Activated T-cell treated with anti-CD3 and anti-CD28 coated beads, Interleukin-2, amount 50 U/mL, for 72 hours (primary cell): ENCODE measurements around the gene COG3. TPM values are rescaled to one million over a fixed set of nuclear protein-coding genes. Genes with fewer than 3 reads are reported as not detected.

Experiments used
- ATAC-seq, 2 donors: fragments of 150-1000 bp; cut with Tn5 transposase; replicated peaks in 1 of 2; 2 replicates each; pipeline ENCODE4 v1.10.0; 2021; ENCODE audit warnings: moderate library complexity in 2 of 2, mild to moderate bottlenecking in 1 of 2
- DNase-seq, 2 donors: peaks; one replicate each; pipeline ENCODE4 v3.0.0; 2021 to 2022; ENCODE audit warnings: mixed read lengths in 1 of 2
- H3K27ac Mint-ChIP-seq: one replicate; pipeline ENCODE4 v1.8.0; 2022; ENCODE audit warnings: mild to moderate bottlenecking, moderate library complexity, mixed read lengths
- H3K27me3 Mint-ChIP-seq: one replicate; pipeline ENCODE4 v1.8.0; 2022; ENCODE audit warnings: low read depth, mixed read lengths
- H3K36me3 Mint-ChIP-seq, 2 donors: one replicate each; pipeline ENCODE4 v1.8.0; 2022; ENCODE audit warnings: mixed read lengths in 2 of 2, mild to moderate bottlenecking in 1 of 2; ENCODE audit not compliant: insufficient read depth in 2 of 2
- H3K4me1 Mint-ChIP-seq: one replicate; pipeline ENCODE4 v1.8.0; 2022; ENCODE audit warnings: low read depth, mixed read lengths
- H3K4me3 Mint-ChIP-seq, 2 donors: one replicate each; pipeline ENCODE4 v1.8.0; 2022; ENCODE audit warnings: mild to moderate bottlenecking in 2 of 2, mixed read lengths in 2 of 2, moderate library complexity in 2 of 2
- H3K9me3 Mint-ChIP-seq, 2 donors: one replicate each; pipeline ENCODE4 v1.8.0; 2022; ENCODE audit warnings: mixed read lengths in 2 of 2
- total RNA-seq, 2 donors: library from RNA; stranded (reverse); gene quantifications; one replicate each; pipeline ENCODE4 v1.2.3, GENCODE V29; 2022

The COG3 gene
- total RNA-seq, 2 donors from 2014 or later: 28.0 to 29.8 TPM

GRCh38 chr13:45492538-45492937, 27.8 kb downstream of the COG3 start:
- Mint-ChIP-seq H3K36me3 (peaks cover 3 to 9% of the 10 kb centered on the region in 2 donors), H3K4me3 (no peak overlapping the region), H3K9me3 (no peaks in the 10 kb centered on the region), H3K27me3 (no peaks in the 10 kb centered on the region), H3K4me1 (peaks cover 4% of the 10 kb centered on the region), H3K27ac (no peak overlapping the region)
- DNase-seq: no peak
- no peak for ATAC-seq

- peak overlapping the region; percentile 70 for H3K27ac Mint-ChIP-seq
- DNase-seq (no peak), ATAC-seq (no peak)
- H3K4me3 Mint-ChIP-seq: no peak overlapping the region
- H3K4me1 Mint-ChIP-seq: peaks cover 16% of the 10 kb centered on the region
- no peaks in the 10 kb centered on the region for H3K27me3 Mint-ChIP-seq
- no peaks in the 10 kb centered on the region for H3K9me3 Mint-ChIP-seq
- peaks cover 5 to 21% of the 10 kb centered on the region in 2 donors for H3K36me3 Mint-ChIP-seq
These were observed 32.2 kb downstream of the COG3 start for GRCh38 chr13:45496942-45497341.

DNA sequence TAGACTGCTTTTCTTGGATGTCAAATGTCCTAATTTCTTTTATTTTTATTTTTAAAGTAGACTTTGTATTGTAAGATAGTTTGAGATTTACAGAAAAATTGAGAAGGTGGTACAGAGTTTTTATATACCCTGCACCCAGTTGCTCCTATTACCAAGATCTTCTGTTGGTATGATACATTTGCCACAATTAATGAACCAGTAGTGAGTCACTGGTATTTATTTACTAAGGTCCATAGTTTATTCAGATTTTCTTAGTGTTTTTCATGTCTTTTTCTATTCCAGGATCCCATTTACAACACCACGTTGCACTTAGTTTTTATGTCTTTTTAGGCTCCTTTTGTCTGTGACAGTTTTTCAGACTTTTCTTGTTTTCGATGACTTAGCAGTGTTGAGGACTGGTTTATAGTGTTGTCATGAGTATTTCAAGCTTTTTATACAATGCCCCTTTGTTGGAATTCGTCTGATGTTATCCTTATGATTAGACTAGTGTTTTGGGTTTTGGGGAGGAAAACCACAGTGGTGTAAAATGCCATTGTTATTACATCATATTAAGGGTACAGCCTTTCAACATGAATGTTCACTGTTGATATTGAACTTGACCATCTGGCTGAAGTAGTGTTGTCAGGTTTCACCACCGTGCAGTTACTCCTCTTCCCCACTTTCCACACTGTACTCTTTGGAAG, 35.9 kb downstream of the COG3 start:
- H3K4me3 Mint-ChIP-seq: no peak overlapping the region
- H3K4me1 Mint-ChIP-seq: peaks cover 13% of the 10 kb centered on the region
- peak overlapping the region; percentile 71 for H3K27ac Mint-ChIP-seq
- H3K27me3 Mint-ChIP-seq: no peaks in the 10 kb centered on the region
- H3K9me3 Mint-ChIP-seq: no peaks in the 10 kb centered on the region
- DNase-seq (no peak), ATAC-seq (no peak)
- peaks cover 10 to 30% of the 10 kb centered on the region in 2 donors for H3K36me3 Mint-ChIP-seq

DNA sequence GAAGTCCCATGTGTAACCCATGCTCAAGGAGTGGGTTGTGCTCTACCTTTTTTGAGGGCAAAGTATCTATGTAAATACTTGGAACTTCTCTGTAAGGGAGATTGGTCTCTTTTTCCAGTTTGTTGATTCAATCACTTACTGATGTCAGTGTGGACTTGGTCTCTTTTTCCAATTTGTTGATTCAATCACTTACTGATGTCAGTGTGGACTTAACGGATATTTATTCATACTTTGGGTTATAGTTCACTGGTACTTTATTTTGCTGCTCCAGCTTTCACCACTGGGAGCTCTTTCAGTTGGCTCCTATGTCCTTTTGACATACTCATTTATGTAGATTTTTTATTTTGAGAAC, 36.4 kb downstream of the COG3 start:
- no peak for ATAC-seq
- Mint-ChIP-seq H3K4me1 (peaks cover 13% of the 10 kb centered on the region), H3K27ac (peak overlapping the region; percentile 71), H3K9me3 (no peaks in the 10 kb centered on the region), H3K36me3 (peaks cover 11 to 33% of the 10 kb centered on the region in 2 donors), H3K4me3 (no peak overlapping the region), H3K27me3 (no peaks in the 10 kb centered on the region)
- no peak for DNase-seq

DNA sequence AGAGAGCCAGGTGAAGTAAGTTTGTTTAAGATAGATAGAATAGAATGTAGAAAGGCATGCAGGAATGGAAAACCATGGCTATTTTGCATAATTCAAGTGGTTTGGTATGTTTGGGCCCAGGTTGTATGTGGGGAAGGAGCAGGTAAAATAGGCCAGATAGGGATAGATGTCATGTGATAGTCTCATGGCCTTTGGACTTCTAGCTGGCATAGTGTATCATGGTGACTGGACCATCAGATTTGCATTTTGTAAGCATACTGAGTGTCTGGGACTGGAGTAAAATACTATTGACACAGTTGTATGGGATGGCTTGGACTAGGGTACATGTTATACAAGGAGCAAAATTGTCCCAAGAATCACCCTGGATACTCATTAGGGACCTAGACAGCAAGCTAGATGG, 38.9 kb downstream of the COG3 start:
- DNase-seq: no peak
- Mint-ChIP-seq H3K4me1 (peaks cover 13% of the 10 kb centered on the region), H3K9me3 (no peaks in the 10 kb centered on the region), H3K27me3 (no peaks in the 10 kb centered on the region), H3K4me3 (no peak overlapping the region), H3K36me3 (peaks cover 7 to 27% of the 10 kb centered on the region in 2 donors), H3K27ac (no peak overlapping the region)
- ATAC-seq: no peak

DNA sequence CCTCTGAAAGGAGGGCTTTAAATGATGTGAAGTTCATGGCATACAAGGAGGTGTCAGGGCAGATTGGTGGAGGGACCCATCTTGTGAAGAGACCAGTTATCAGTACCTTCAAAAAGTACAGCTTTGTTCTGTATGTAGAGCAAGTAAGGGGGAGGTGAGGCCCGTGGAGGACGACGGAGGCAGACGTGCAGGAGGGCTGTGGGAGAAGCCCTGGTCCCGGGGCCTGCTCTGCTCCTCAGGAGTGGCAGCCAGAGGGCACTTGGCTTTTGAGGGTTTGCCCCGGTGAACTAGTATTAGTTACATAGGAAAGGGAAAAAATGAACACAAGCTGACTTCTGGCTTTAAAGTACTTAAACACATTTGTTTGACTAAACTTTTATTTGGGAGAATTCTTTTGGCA, 42.1 kb downstream of the COG3 start:
- ATAC-seq: no peak
- peaks cover 7 to 24% of the 10 kb centered on the region in 2 donors for H3K36me3 Mint-ChIP-seq
- H3K27me3 Mint-ChIP-seq: no peaks in the 10 kb centered on the region

GRCh38 chr13:45508776-45509175, 44.0 kb downstream of the COG3 start:
- no peaks in the 10 kb centered on the region for H3K4me1 Mint-ChIP-seq
- no peak overlapping the region for H3K27ac Mint-ChIP-seq
- peaks cover 2 to 16% of the 10 kb centered on the region in 2 donors for H3K36me3 Mint-ChIP-seq
- no peaks in the 10 kb centered on the region for H3K9me3 Mint-ChIP-seq
- H3K27me3 Mint-ChIP-seq: no peaks in the 10 kb centered on the region
- ATAC-seq (no peak), DNase-seq (no peak)
- H3K4me3 Mint-ChIP-seq: no peak overlapping the region

More for the DNA sequence above, 42.1 kb downstream of the COG3 start:
- no peak overlapping the region for H3K27ac Mint-ChIP-seq
- H3K9me3 Mint-ChIP-seq: no peaks in the 10 kb centered on the region
- no peak overlapping the region for H3K4me3 Mint-ChIP-seq
- no peaks in the 10 kb centered on the region for H3K4me1 Mint-ChIP-seq
- no peak for DNase-seq

DNA sequence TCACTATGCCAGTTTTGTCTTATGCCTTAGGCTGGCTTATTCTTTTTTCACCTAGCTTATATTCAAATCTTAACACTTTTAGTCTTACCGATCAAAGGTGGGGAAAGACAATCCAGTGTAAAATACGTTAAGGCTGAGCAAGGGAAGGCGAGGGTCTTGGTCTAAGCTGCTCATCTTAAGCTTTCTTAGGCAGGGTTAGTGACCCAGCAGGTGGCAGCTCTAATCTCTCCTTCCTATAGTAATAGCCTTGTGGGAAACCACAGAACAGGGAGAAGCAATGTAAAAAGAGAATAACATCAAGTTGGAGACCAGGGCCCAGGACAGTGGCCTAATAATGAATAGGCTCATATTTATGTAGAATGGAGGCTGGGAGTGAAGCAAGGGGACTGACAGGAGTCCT, 45.9 kb downstream of the COG3 start:
- peaks cover 2 to 15% of the 10 kb centered on the region in 2 donors for H3K36me3 Mint-ChIP-seq

GRCh38 chr13:45511310-45512097, 46.8 kb downstream of the COG3 start:
- peak; percentile 65 to 68 for ATAC-seq
- peak; percentile 30 to 44 for DNase-seq
- H3K4me1 Mint-ChIP-seq: peaks cover 5% of the 10 kb centered on the region
- no peaks in the 10 kb centered on the region for H3K27me3 Mint-ChIP-seq
- H3K27ac Mint-ChIP-seq: peak overlapping the region; percentile 51
- peaks cover 0 to 12% of the 10 kb centered on the region in 2 donors for H3K36me3 Mint-ChIP-seq
- H3K9me3 Mint-ChIP-seq: no peaks in the 10 kb centered on the region
- no peak overlapping the region for H3K4me3 Mint-ChIP-seq

More for the DNA sequence above, 45.9 kb downstream of the COG3 start:
- Mint-ChIP-seq H3K4me1 (no peaks in the 10 kb centered on the region), H3K27me3 (no peaks in the 10 kb centered on the region), H3K4me3 (no peak overlapping the region), H3K9me3 (no peaks in the 10 kb centered on the region), H3K27ac (no peak overlapping the region)
- ATAC-seq (no peak), DNase-seq (no peak)

DNA sequence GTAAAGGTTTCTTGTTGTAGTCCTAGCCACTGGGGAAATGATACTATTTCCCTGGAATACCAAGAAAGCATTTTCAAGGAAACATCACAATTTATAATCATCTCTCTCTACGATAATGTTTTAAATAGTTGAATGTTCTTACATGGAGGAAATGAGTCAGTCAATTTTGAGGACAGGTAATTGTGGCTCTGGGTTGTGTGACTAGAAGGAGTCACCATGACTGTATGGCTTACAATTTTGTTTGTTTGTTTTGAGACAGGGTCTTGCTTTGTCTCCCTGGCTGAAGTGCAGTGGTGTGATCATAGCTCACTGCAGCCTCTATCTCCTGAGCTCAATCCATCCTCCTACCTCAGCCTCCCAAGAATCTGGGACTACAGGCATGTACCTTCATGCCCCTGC, 47.4 kb downstream of the COG3 start:
- H3K27ac Mint-ChIP-seq: peak overlapping the region; percentile 1
- no peaks in the 10 kb centered on the region for H3K27me3 Mint-ChIP-seq
- ATAC-seq: peak; percentile 40 to 65
- peaks cover 11% of the 10 kb centered on the region for H3K4me1 Mint-ChIP-seq
- DNase-seq: no peak
- peaks cover 0 to 13% of the 10 kb centered on the region in 2 donors for H3K36me3 Mint-ChIP-seq
- no peaks in the 10 kb centered on the region for H3K9me3 Mint-ChIP-seq
- no peak overlapping the region for H3K4me3 Mint-ChIP-seq

DNA sequence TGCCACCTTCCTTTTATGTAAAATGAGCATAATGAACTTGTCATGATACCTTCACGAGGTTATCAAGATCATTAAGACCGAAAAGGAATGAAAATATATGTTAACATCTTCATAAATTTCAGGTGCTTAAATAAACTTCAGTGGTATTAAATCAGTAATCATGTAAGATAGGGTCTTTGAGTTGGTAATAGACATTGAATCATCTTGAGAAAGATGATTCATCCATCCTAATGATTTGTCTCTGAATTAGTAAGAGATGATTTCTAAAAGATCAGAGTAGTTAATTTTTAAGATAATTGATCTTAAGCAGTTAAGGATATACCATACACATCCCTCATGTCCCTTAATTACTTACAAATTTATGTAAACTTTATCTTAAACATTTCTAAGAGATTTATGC, 52.0 kb downstream of the COG3 start:
- no peak overlapping the region for H3K4me3 Mint-ChIP-seq

DNA sequence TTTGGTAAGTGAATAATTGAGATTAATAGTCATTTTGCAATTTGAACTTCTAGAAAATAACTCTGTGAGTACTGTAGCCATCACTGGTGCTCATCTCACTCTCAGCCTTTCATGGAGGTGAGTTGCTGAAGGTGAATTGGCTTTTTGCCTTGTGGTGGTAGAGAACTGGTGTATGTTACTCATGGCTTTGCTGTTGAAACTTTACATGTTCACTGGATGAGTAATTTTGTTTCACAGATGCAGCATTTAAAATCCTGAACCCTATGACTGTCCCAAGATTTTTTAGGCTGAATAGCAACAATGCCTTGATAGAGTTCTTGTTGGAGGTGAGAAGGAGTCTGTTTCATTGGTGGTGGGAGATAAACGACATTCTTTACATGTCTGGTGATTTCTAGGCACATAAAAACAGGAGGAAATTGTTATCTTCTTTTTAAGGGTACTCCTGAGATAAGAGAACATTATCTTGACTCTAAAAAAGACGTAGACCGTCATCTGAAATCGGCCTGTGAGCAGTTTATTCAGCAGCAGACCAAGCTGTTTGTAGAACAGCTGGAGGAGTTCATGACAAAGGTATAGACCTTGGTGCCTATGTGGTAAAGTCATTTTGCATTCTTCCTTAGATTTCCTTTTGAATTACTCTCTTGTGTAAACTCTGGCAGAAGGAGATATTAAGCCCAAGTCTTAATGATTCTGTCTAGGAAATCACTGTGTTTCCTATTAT, 53.9 kb downstream of the COG3 start:
- peak; percentile 95 to 96 for ATAC-seq

More for the DNA sequence above, 52.0 kb downstream of the COG3 start:
- Mint-ChIP-seq H3K27me3 (no peaks in the 10 kb centered on the region), H3K4me1 (peaks cover 39% of the 10 kb centered on the region), H3K9me3 (no peaks in the 10 kb centered on the region), H3K36me3 (peaks cover 12 to 31% of the 10 kb centered on the region in 2 donors), H3K27ac (no peak overlapping the region)
- DNase-seq (no peak), ATAC-seq (no peak)

GRCh38 chr13:45519493-45519892, 54.8 kb downstream of the COG3 start:
- peaks cover 39% of the 10 kb centered on the region for H3K4me1 Mint-ChIP-seq
- DNase-seq: no peak
- peak; percentile 10 to 40 for ATAC-seq
- H3K27ac Mint-ChIP-seq: peak overlapping the region; percentile 26
- no peaks in the 10 kb centered on the region for H3K9me3 Mint-ChIP-seq
- peak overlapping the region; percentile 38 to 46 for H3K4me3 Mint-ChIP-seq
- H3K27me3 Mint-ChIP-seq: no peaks in the 10 kb centered on the region
- peaks cover 12 to 31% of the 10 kb centered on the region in 2 donors for H3K36me3 Mint-ChIP-seq

More for the DNA sequence above, 53.9 kb downstream of the COG3 start:
- peak overlapping the region; percentile 38 to 46 for H3K4me3 Mint-ChIP-seq
- no peaks in the 10 kb centered on the region for H3K9me3 Mint-ChIP-seq
- peaks cover 12 to 31% of the 10 kb centered on the region in 2 donors for H3K36me3 Mint-ChIP-seq
- H3K27ac Mint-ChIP-seq: peak overlapping the region; percentile 26
- peak; percentile 27 to 32 for DNase-seq
- H3K27me3 Mint-ChIP-seq: no peaks in the 10 kb centered on the region
- H3K4me1 Mint-ChIP-seq: peaks cover 39% of the 10 kb centered on the region
